NCI-H1105 (cell line): Measurements from ENCODE around the gene VWA8.

Source experiments
- DNase-seq: peaks from one replicate; lab custom pipeline; 2025; lab: John Stamatoyannopoulos, UW

VWA8 gene

GRCh38 chr13:41960637-41961465 is at the start of gene VWA8:
Gene VWA8 (minus strand): TSS chr13:41961109. CDS start chr13:41961015, 94 bp downstream.
- peak; percentile 23 for DNase-seq

- no peak for DNase-seq
Measured at GRCh38 chr13:42009057-42009456, 48.1 kb upstream of the VWA8 start.

GRCh38 chr13:42007844-42008243 is 46.9 kb upstream of the VWA8 start:
- no peak for DNase-seq

GRCh38 chr13:42002066-42002465 is 41.2 kb upstream of the VWA8 start:
- no peak for DNase-seq

GRCh38 chr13:42001580-42001979 is 40.7 kb upstream of the VWA8 start:
- no peak for DNase-seq

GRCh38 chr13:42000846-42001245 is 39.9 kb upstream of the VWA8 start:
- DNase-seq = no peak

- no peak for DNase-seq
Measured at GRCh38 chr13:41997396-41997795, 36.5 kb upstream of the VWA8 start.

- no peak for DNase-seq
Measured at GRCh38 chr13:41995946-41996345, 35.0 kb upstream of the VWA8 start.

- no peak for DNase-seq
Measured at GRCh38 chr13:41995336-41995735, 34.4 kb upstream of the VWA8 start.

GRCh38 chr13:41994696-41995095 is 33.8 kb upstream of the VWA8 start:
- no peak for DNase-seq

- DNase-seq = no peak
Measured at GRCh38 chr13:41991936-41992335, 31.0 kb upstream of the VWA8 start.

GRCh38 chr13:41988244-41988643 is 27.3 kb upstream of the VWA8 start:
- DNase-seq = no peak

GRCh38 chr13:41985788-41986508 is 25.0 kb upstream of the VWA8 start:
- DNase-seq = no peak

- no peak for DNase-seq
Measured at GRCh38 chr13:41981951-41982715, 21.2 kb upstream of the VWA8 start.

- DNase-seq = no peak
Measured at GRCh38 chr13:41978007-41978406, 17.1 kb upstream of the VWA8 start.

- no peak for DNase-seq
Measured at GRCh38 chr13:41976476-41976875, 15.6 kb upstream of the VWA8 start.

- no peak for DNase-seq
Measured at GRCh38 chr13:41974262-41974900, 13.5 kb upstream of the VWA8 start.

GRCh38 chr13:41973247-41973741 is 12.4 kb upstream of the VWA8 start:
- no peak for DNase-seq

GRCh38 chr13:41971848-41972247 is 10.9 kb upstream of the VWA8 start:
- DNase-seq = no peak

GRCh38 chr13:41970918-41971317 is 10.0 kb upstream of the VWA8 start:
- DNase-seq = no peak

- no peak for DNase-seq
Measured at GRCh38 chr13:41970022-41970421, 9.1 kb upstream of the VWA8 start.

GRCh38 chr13:41969072-41969471 is 8.2 kb upstream of the VWA8 start:
- DNase-seq = no peak
